HepG2 (cell line): ENCODE results near the gene AZU1. TPM values are rescaled to one million over a fixed set of nuclear protein-coding genes. Genes with fewer than 3 reads are reported as not detected.

Source experiments
- ATAC-seq: fragments of 200-7000 bp; cut with Tn5 transposase; 3 replicates; pipeline ENCODE4 v1.9.1; 2020; ENCODE audit warnings: mild to moderate bottlenecking, moderate library complexity
- BruUV-seq: library from RNA; stranded (reverse); fragments of 400-500 nt; replicated peaks from 2 replicates; lab custom pipeline; 2021; lab: Mats Ljungman, UMichigan
- CTCF ChIA-PET: fragments of 300-600 bp; formaldehyde crosslinking; extraction: SDS; loops from one replicate; lab custom pipeline; 2021; ENCODE audit warnings: low total read pairs, inconsistent platforms, low intra/inter-chr PET ratio; lab: Yijun Ruan, JAX
- POLR2A ChIA-PET: fragments of 350-600 bp; sonication (Branson Sonifier 250); formaldehyde crosslinking; loops from one replicate; lab custom pipeline; 2020; ENCODE audit warnings: antibody characterized with exemption, inconsistent platforms; lab: Yijun Ruan, JAX
- DNase-seq: peaks from one replicate; pipeline ENCODE4 v3.0.0-alpha.2; 2015; ENCODE audit warnings: low spot score
- FAIRE-seq: peaks from 3 replicates; lab custom pipeline; 2011; peaks lifted over from hg19 to GRCh38; lab: Jason Lieb, UNC
- H2AFZ ChIP-seq: one replicate; pipeline ENCODE4 v1.6.1; 2011; ENCODE audit warnings: low read length, inconsistent platforms
- H3K27ac ChIP-seq: fragments of 300-600 bp; 3 replicates; pipeline ENCODE4 v1.8.0; 2011; ENCODE audit warnings: mixed run types, mild to moderate bottlenecking, mixed read lengths, low read length, inconsistent platforms; ENCODE audit not compliant: insufficient read depth; ENCODE audit errors: extremely low read length
- H3K27me3 ChIP-seq, 2 experiments: fragments of 200-600 bp in 1 of 2; 2 replicates in 1 of 2; 3 replicates in 1 of 2; pipeline versions ENCODE4 v1.6.0 to v1.8.0; 2011; ENCODE audit warnings: low read length in 2 of 2, mild to moderate bottlenecking in 2 of 2, moderate library complexity in 2 of 2, inconsistent platforms in 1 of 2; ENCODE audit not compliant: insufficient read depth in 2 of 2, control insufficient read depth in 1 of 2
- H3K36me3 ChIP-seq, 2 experiments: fragments of 200-600 bp in 1 of 2; replicated peaks in 1 of 2; 2 replicates in 1 of 2; 3 replicates in 1 of 2; pipeline versions ENCODE4 v1.5.1 to v1.8.0; 2011; ENCODE audit warnings: low read length in 2 of 2, inconsistent platforms in 1 of 2; ENCODE audit not compliant: insufficient read depth in 2 of 2, control insufficient read depth in 1 of 2
- H3K4me1 ChIP-seq: 2 replicates; pipeline ENCODE4 v1.5.1; 2012; ENCODE audit warnings: low read length, inconsistent platforms; ENCODE audit not compliant: insufficient read depth
- H3K4me2 ChIP-seq: 2 replicates; pipeline ENCODE4 v1.6.0; 2011; ENCODE audit warnings: low read depth, low read length, inconsistent platforms
- H3K4me3 ChIP-seq, 3 experiments: fragments of 200-600 bp in 1 of 3; sonication (generic), shearing (Covaris generic) in 1 of 3; replicated peaks in 1 of 3; 2 replicates each; pipeline ENCODE4 v1.5.1; 2011 to 2016; ENCODE audit warnings: low read length in 3 of 3, inconsistent platforms in 2 of 3, low read depth in 2 of 3, mild to moderate bottlenecking in 2 of 3, control low read depth in 1 of 3, mixed read lengths in 1 of 3; ENCODE audit not compliant: insufficient read depth in 1 of 3
- H3K79me2 ChIP-seq: one replicate; pipeline ENCODE4 v1.6.1; 2011; ENCODE audit warnings: low read length, inconsistent platforms; ENCODE audit not compliant: insufficient read depth
- H3K9ac ChIP-seq: 2 replicates; pipeline ENCODE4 v1.6.0; 2011; ENCODE audit warnings: mild to moderate bottlenecking, low read depth, low read length, inconsistent platforms; ENCODE audit not compliant: insufficient read depth
- H3K9me3 ChIP-seq: 2 replicates; pipeline ENCODE4 v1.5.1; 2012; ENCODE audit warnings: mild to moderate bottlenecking, low read length
- H4K20me1 ChIP-seq: 2 replicates; pipeline ENCODE4 v1.6.0; 2011; ENCODE audit warnings: inconsistent platforms, mild to moderate bottlenecking, low read length, moderate library complexity; ENCODE audit not compliant: insufficient read depth
- CREB1 ChIP-seq, 2 experiments: fragments of 450-650 bp in 1 of 2; IDR thresholded peaks; 2 replicates each; pipeline ENCODE4 v1.6.1; 2016 to 2017; ENCODE audit warnings: control low read depth in 1 of 2, mild to moderate bottlenecking in 1 of 2, missing compliant biosample characterization in 1 of 2, missing genetic modification characterization in 1 of 2
- E2F2 ChIP-seq: sonication (generic); formaldehyde crosslinking; IDR thresholded peaks from 2 replicates; pipeline ENCODE4 v1.4.0; 2020; ENCODE audit warnings: missing genetic modification reagents, borderline replicate concordance
- KAT8 ChIP-seq: IDR thresholded peaks from 2 replicates; pipeline ENCODE4 v1.6.1; 2016; ENCODE audit warnings: missing genetic modification reagents, missing compliant biosample characterization
- KLF16 ChIP-seq, 2 experiments: sonication (generic) in 1 of 2; formaldehyde crosslinking in 1 of 2; IDR thresholded peaks; 2 replicates each; pipeline versions ENCODE4 v1.6.1 to v1.8.0; 2016 to 2023; ENCODE audit warnings: missing genetic modification reagents in 2 of 2, missing compliant biosample characterization in 1 of 2
- PBX2 ChIP-seq: IDR thresholded peaks from 2 replicates; pipeline ENCODE4 v1.6.1; 2016; ENCODE audit warnings: control low read depth
- SRSF4 ChIP-seq: fragments of 200-400 bp; formaldehyde crosslinking; IDR thresholded peaks from one replicate; pipeline ENCODE4 v1.6.1; 2018; ENCODE audit warnings: mild to moderate bottlenecking, low read depth, low read length, moderate library complexity; ENCODE audit not compliant: poor library complexity, severe bottlenecking
- THAP9 ChIP-seq: sonication (generic); formaldehyde crosslinking; IDR thresholded peaks from 2 replicates; pipeline ENCODE4; 2020; ENCODE audit warnings: missing genetic modification reagents, mild to moderate bottlenecking, borderline replicate concordance
- U2AF2 ChIP-seq: fragments of 200-400 bp; formaldehyde crosslinking; IDR thresholded peaks from 2 replicates; pipeline ENCODE4 v1.6.1; 2017; ENCODE audit warnings: low read depth, mild to moderate bottlenecking, low read length
- UBTF ChIP-seq: sonication (generic); formaldehyde crosslinking; IDR thresholded peaks from 2 replicates; pipeline ENCODE4 v1.4.0; 2020; ENCODE audit warnings: mild to moderate bottlenecking, missing genetic modification reagents
- ZC3H4 ChIP-seq: sonication (generic); formaldehyde crosslinking; IDR thresholded peaks from 2 replicates; pipeline ENCODE4 v1.4.0; 2020; ENCODE audit warnings: missing genetic modification reagents, borderline replicate concordance
- ZMYM3 ChIP-seq: sonication (generic); formaldehyde crosslinking; IDR thresholded peaks from 2 replicates; pipeline ENCODE4 v1.5.1; 2020; ENCODE audit warnings: mild to moderate bottlenecking, missing genetic modification reagents
- ZNF597 ChIP-seq: sonication (generic); formaldehyde crosslinking; IDR thresholded peaks from 2 replicates; pipeline ENCODE4 v1.5.0; 2020; ENCODE audit warnings: missing genetic modification reagents
- ZNF768 ChIP-seq: sonication (generic); formaldehyde crosslinking; IDR thresholded peaks from 2 replicates; pipeline ENCODE4 v1.4.0; 2020; ENCODE audit warnings: missing genetic modification reagents
- WGBS: methylation state at CpG from one replicate; pipeline ENCODE4 v1.1.6; 2017; ENCODE audit warnings: low lambda C conversion rate; 5-methylcytosine and 5-hydroxymethylcytosine counted together
- in situ Hi-C: cut with HindIII; loops from 2 replicates; pipeline ENCODE4 v1.10.0; 2017; ENCODE audit warnings: low pct_unique_long_range_greater_than_20kb; ENCODE audit not compliant: extremely low pct_ligation_motif_present
- intact Hi-C: fragments of 100-400 bp; cut with micrococcal nuclease; formaldehyde crosslinking; loops from one replicate; pipeline ENCODE4 v1.10.0; 2022; ENCODE audit not compliant: unreplicated experiment
- polyA plus RNA-seq, 8 experiments: library from polyadenylated mRNA; depleted of rRNA in 3 of 8; stranded (reverse) in 7 of 8; unstranded in 1 of 8; fragments of >200 nt; fragmentation: Illumina TruSeq in 4 of 8; extraction: Trizol in 4 of 8; gene quantifications; 2 replicates each; pipeline versions ENCODE4 v1.2.1 to v1.2.3, GENCODE V29; 2011 to 2016; ENCODE audit warnings: low read depth in 4 of 8, missing spikeins in 1 of 8, mixed read lengths in 1 of 8; ENCODE audit not compliant: insufficient read depth in 1 of 8
- total RNA-seq, 5 experiments: library from RNA; depleted of rRNA; stranded (reverse); fragments of >200 nt; fragmentation: Illumina TruSeq; extraction: Trizol; gene quantifications; 2 replicates each; pipeline ENCODE4 v1.2.3, GENCODE V29; 2016; ENCODE audit warnings: low read depth in 1 of 5

AZU1 gene
- total and polyA plus RNA-seq, 2 of the 13 experiments (the other 11 are each of a cell fraction or from before 2014, with no cell fraction given) = not detected

- H3K4me3 ChIP-seq = peak overlapping the region in 1 of 3 experiments; percentile 33; a peak in 1 of 6 replicates
- no peak overlapping the region for H3K27ac ChIP-seq
- intact Hi-C loops = no loop called here
- ChIA-PET POLR2A (interaction anchor here (1.0 kb wide), 1 partner anchor 33 kb away, joined by 3 read pairs; no protein-coding TSS in a partner anchor), CTCF (no interaction called here)
- H3K4me2 ChIP-seq = peak overlapping the region; percentile 42
- peaks cover 13 to 47% of the 10 kb centered on the region in 2 experiments for H3K27me3 ChIP-seq
- no peaks in the 10 kb centered on the region for H3K36me3 ChIP-seq
- H2AFZ ChIP-seq = no peak overlapping the region
- no peaks in the 10 kb centered on the region for H3K9me3 ChIP-seq
- H3K79me2 ChIP-seq = no peaks in the 10 kb centered on the region
- in situ Hi-C loops = no loop called here
- no TSS peak for BruUV-seq
- FAIRE-seq (no peak), ATAC-seq (peak; percentile 29), DNase-seq (no peak)
- H4K20me1 ChIP-seq = no peaks in the 10 kb centered on the region
- H3K9ac ChIP-seq = no peak overlapping the region
- H3K4me1 ChIP-seq = peaks cover 27% of the 10 kb centered on the region
- WGBS = 1% methylated on average over 8 of the region's 38 CpGs
- TF ChIP-seq THAP9 (CRISPR knock-in tag) (0 out of 2 replicates have a peak, but pooled peaks have one; percentile 15), CREB1 (IDR thresholded peaks at IDR 0.05) (no peak), CREB1 (CRISPR knock-in tag; IDR thresholded peaks at IDR 0.05) (no peak), SRSF4 (no peak), KAT8 (CRISPR knock-in tag) (no peak), PBX2 (CRISPR knock-in tag) (no peak), KLF16 (CRISPR knock-in tag; IDR thresholded peaks at IDR 0.05) (no peak), UBTF (CRISPR knock-in tag) (peak; percentile 13; the same call in 1 of the 2 replicates), E2F2 (CRISPR knock-in tag) (no peak), ZNF768 (CRISPR knock-in tag) (peak; percentile 99), U2AF2 (no peak), ZMYM3 (CRISPR knock-in tag) (peak; percentile 76), ZC3H4 (no peak), ZNF597 (no peak)
These were observed 4.1 kb downstream of the AZU1 start for GRCh38 chr19:831407-832369.
